Mesenchymal stem cell (in vitro differentiated cells and primary cell): Measurements from ENCODE around the gene HIPK1.
A peak's percentile ranks its signal among the peaks of the same experiment; 100 is the strongest.

Experiments
- DNase-seq: peaks from one replicate; pipeline ENCODE4 v3.0.0-alpha.2; 2013
- H2AFZ ChIP-seq: one replicate; pipeline ENCODE4 v1.6.1; 2013; ENCODE audit warnings: low read depth, mild to moderate bottlenecking, control low read depth, inconsistent platforms, low read length, moderate library complexity
- H2AK5ac ChIP-seq: 2 replicates; pipeline ENCODE4 v1.6.1; 2013; ENCODE audit warnings: low read length, moderate library complexity, mild to moderate bottlenecking, inconsistent platforms; ENCODE audit not compliant: severe bottlenecking
- H2BK120ac ChIP-seq: one replicate; pipeline ENCODE4 v1.6.1; 2013; ENCODE audit warnings: low read depth, mild to moderate bottlenecking, inconsistent platforms, low read length, moderate library complexity
- H2BK12ac ChIP-seq, 2 experiments: one replicate each; pipeline ENCODE4 v1.6.1; 2013; ENCODE audit warnings: inconsistent platforms in 2 of 2, low read length in 2 of 2, mild to moderate bottlenecking in 2 of 2, moderate library complexity in 2 of 2, control low read depth in 1 of 2
- H2BK15ac ChIP-seq: one replicate; pipeline ENCODE4 v1.6.1; 2013; ENCODE audit warnings: mild to moderate bottlenecking, low read depth, inconsistent platforms; ENCODE audit not compliant: poor library complexity, severe bottlenecking
- H2BK5ac ChIP-seq: 2 replicates; pipeline ENCODE4 v1.6.1; 2013; ENCODE audit warnings: low read depth, mild to moderate bottlenecking, low read length, control low read depth, inconsistent platforms; ENCODE audit not compliant: poor library complexity, severe bottlenecking
- H3K14ac ChIP-seq, 2 experiments: one replicate each; pipeline ENCODE4 v1.6.1; 2013; ENCODE audit warnings: inconsistent platforms in 2 of 2, low read length in 2 of 2, control low read depth in 1 of 2, mild to moderate bottlenecking in 1 of 2, moderate library complexity in 1 of 2
- H3K18ac ChIP-seq, 2 experiments: one replicate each; pipeline ENCODE4 v1.6.1; 2013; ENCODE audit warnings: inconsistent platforms in 2 of 2, low read length in 2 of 2, control low read depth in 1 of 2, low read depth in 1 of 2, mild to moderate bottlenecking in 1 of 2
- H3K23ac ChIP-seq, 2 experiments: one replicate each; pipeline ENCODE4 v1.6.1; 2013; ENCODE audit warnings: inconsistent platforms in 2 of 2, low read length in 2 of 2, mild to moderate bottlenecking in 2 of 2, moderate library complexity in 2 of 2, control low read depth in 1 of 2
- H3K27ac ChIP-seq: 2 replicates; pipeline ENCODE4 v1.5.1; 2013; ENCODE audit warnings: mild to moderate bottlenecking, moderate library complexity, low read length, control low read depth, inconsistent platforms; ENCODE audit not compliant: poor library complexity, severe bottlenecking
- H3K27me3 ChIP-seq, 2 experiments: 2 replicates each; pipeline versions ENCODE4 v1.6.1 to v1.7.0; 2013; ENCODE audit warnings: low read length in 2 of 2, mild to moderate bottlenecking in 2 of 2, moderate library complexity in 2 of 2, control low read depth in 1 of 2, inconsistent platforms in 1 of 2; ENCODE audit not compliant: control insufficient read depth in 1 of 2, insufficient read depth in 1 of 2
- H3K36me3 ChIP-seq, 2 experiments: 2 replicates each; pipeline versions ENCODE4 v1.6.1 to v1.7.0; 2013; ENCODE audit warnings: low read length in 2 of 2, control low read depth in 1 of 2, inconsistent platforms in 1 of 2, low read depth in 1 of 2, mild to moderate bottlenecking in 1 of 2; ENCODE audit not compliant: insufficient read depth in 2 of 2, control insufficient read depth in 1 of 2
- H3K4ac ChIP-seq, 2 experiments: one replicate each; pipeline ENCODE4 v1.6.1; 2013; ENCODE audit warnings: inconsistent platforms in 2 of 2, low read length in 2 of 2, mild to moderate bottlenecking in 2 of 2, moderate library complexity in 2 of 2, control low read depth in 1 of 2, low read depth in 1 of 2
- H3K4me1 ChIP-seq: 2 replicates; pipeline ENCODE4 v1.6.1; 2013; ENCODE audit warnings: low read depth, low read length, control low read depth; ENCODE audit not compliant: control insufficient read depth, insufficient read depth
- H3K4me2 ChIP-seq: 2 replicates; pipeline ENCODE4 v1.6.1; 2013; ENCODE audit warnings: low read length, mild to moderate bottlenecking, inconsistent platforms; ENCODE audit not compliant: poor library complexity, severe bottlenecking
- H3K4me3 ChIP-seq, 2 experiments: 2 replicates each; pipeline versions ENCODE4 v1.5.1 to v1.7.0; 2013; ENCODE audit warnings: low read length in 2 of 2, mild to moderate bottlenecking in 2 of 2, control low read depth in 1 of 2, low read depth in 1 of 2; ENCODE audit not compliant: insufficient read depth in 1 of 2
- H3K79me1 ChIP-seq: replicated peaks from 2 replicates; pipeline ENCODE4 v1.6.1; 2013; ENCODE audit warnings: mild to moderate bottlenecking, control low read depth, low read length, inconsistent platforms; ENCODE audit not compliant: poor library complexity, severe bottlenecking
- H3K9ac ChIP-seq: 2 replicates; pipeline ENCODE4 v1.7.0; 2013; ENCODE audit warnings: mild to moderate bottlenecking, low read length, moderate library complexity
- H3K9me3 ChIP-seq: 2 replicates; pipeline ENCODE4 v1.7.0; 2013; ENCODE audit warnings: mild to moderate bottlenecking, low read length; ENCODE audit not compliant: control insufficient read depth
- H4K8ac ChIP-seq: one replicate; pipeline ENCODE4 v1.6.1; 2013; ENCODE audit warnings: inconsistent platforms, mild to moderate bottlenecking, low read length, moderate library complexity
- H4K91ac ChIP-seq: one replicate; pipeline ENCODE4 v1.6.1; 2013; ENCODE audit warnings: mild to moderate bottlenecking, low read length, inconsistent platforms
- WGBS: methylation state at CpG from one replicate; pipeline ENCODE4 v1.1.7; 2013; ENCODE audit warnings: mixed read lengths; 5-methylcytosine and 5-hydroxymethylcytosine counted together

The HIPK1 gene

GRCh38 chr1:113924473-113924872 is 4.7 kb upstream of the HIPK1 start:
- H3K9ac ChIP-seq = no peak overlapping the region

GRCh38 chr1:113928187-113928930 is 765 bp upstream of the HIPK1 start:
- H3K14ac ChIP-seq = no peak overlapping the region
- peak overlapping the region; percentile 55 for H3K27ac ChIP-seq
- H2BK120ac ChIP-seq = no peak overlapping the region
- DNase-seq = peak; percentile 38
- peak overlapping the region in 1 of 2 experiments; percentile 93 for H3K4ac ChIP-seq
- WGBS = 18% methylated on average over 5 of the region's 6 CpGs
- no peaks in the 10 kb centered on the region for H3K9me3 ChIP-seq
- H3K9ac ChIP-seq = peak overlapping the region; percentile 100
- H3K23ac ChIP-seq = no peak overlapping the region
- H3K4me1 ChIP-seq = peaks cover 1% of the 10 kb centered on the region
- no peak overlapping the region for H2AK5ac ChIP-seq
- H3K4me2 ChIP-seq = peak overlapping the region; percentile 91
- no peak overlapping the region for H2BK5ac ChIP-seq
- H3K36me3 ChIP-seq = no peaks in the 10 kb centered on the region
- peaks cover 3% of the 10 kb centered on the region for H3K79me1 ChIP-seq
- no peak overlapping the region for H4K91ac ChIP-seq
- no peak overlapping the region for H3K18ac ChIP-seq
- peaks cover 0 to 4% of the 10 kb centered on the region in 2 experiments for H3K27me3 ChIP-seq
- peak overlapping the region in 1 of 2 experiments; percentile 99 for H3K4me3 ChIP-seq
- no peak overlapping the region for H2BK12ac ChIP-seq
- no peak overlapping the region for H2BK15ac ChIP-seq
- H2AFZ ChIP-seq = no peak overlapping the region
- H4K8ac ChIP-seq = no peak overlapping the region

More at GRCh38 chr1:113924473-113924872, 4.7 kb upstream of the HIPK1 start:
- Histone ChIP-seq H3K18ac (no peak overlapping the region), H3K27me3 (peaks cover 4 to 5% of the 10 kb centered on the region in 2 experiments), H2BK5ac (no peak overlapping the region), H2BK12ac (no peak overlapping the region), H4K91ac (no peak overlapping the region), H3K4me1 (no peaks in the 10 kb centered on the region), H2BK120ac (no peak overlapping the region), H2AK5ac (no peak overlapping the region), H3K9me3 (no peaks in the 10 kb centered on the region), H3K4ac (no peak overlapping the region), H3K36me3 (no peaks in the 10 kb centered on the region), H2BK15ac (no peak overlapping the region), H3K79me1 (peaks cover 3% of the 10 kb centered on the region), H4K8ac (no peak overlapping the region), H3K4me2 (no peak overlapping the region), H3K23ac (no peak overlapping the region), H2AFZ (no peak overlapping the region), H3K14ac (no peak overlapping the region), H3K27ac (no peak overlapping the region), H3K4me3 (no peak overlapping the region)
- 94% methylated on average over 2 of the region's 2 CpGs for WGBS
- no peak for DNase-seq

GRCh38 chr1:113929750-113930498 is 800 bp downstream of the HIPK1 start:
- Histone ChIP-seq H3K9ac (peak overlapping the region; percentile 100), H3K18ac (peak overlapping the region; percentile 67), H2BK120ac (peak overlapping the region; percentile 93), H3K4ac (peak overlapping the region in 1 of 2 experiments; percentile 74), H3K27ac (peak overlapping the region; percentile 4), H4K91ac (peak overlapping the region; percentile 81), H2AK5ac (no peak overlapping the region), H2BK12ac (peak overlapping the region in 1 of 2 experiments; percentile 70), H3K14ac (peak overlapping the region in 1 of 2 experiments; percentile 89), H3K27me3 (no peaks in the 10 kb centered on the region), H3K36me3 (no peaks in the 10 kb centered on the region), H4K8ac (no peak overlapping the region), H2BK15ac (peak overlapping the region; percentile 88), H3K4me3 (peak overlapping the region; percentile 89 to 100), H3K79me1 (peaks cover 3% of the 10 kb centered on the region), H3K4me2 (peak overlapping the region; percentile 74), H2BK5ac (peak overlapping the region; percentile 35), H3K23ac (peak overlapping the region in 1 of 2 experiments; percentile 98), H3K4me1 (peaks cover 3% of the 10 kb centered on the region), H2AFZ (no peak overlapping the region), H3K9me3 (no peaks in the 10 kb centered on the region)
- under 1% methylated on average over 48 of the region's 64 CpGs for WGBS
- DNase-seq = no peak
